GM18517 (cell line): ENCODE data around the gene ATOX1.

Experiments
- ATAC-seq: cut with Tn5 transposase; IDR thresholded peaks from one replicate; pipeline ENCODE4 v1.9.1; 2021; ENCODE audit warnings: mild to moderate bottlenecking, moderate library complexity; ENCODE audit not compliant: unreplicated experiment

ATOX1 gene

DNA sequence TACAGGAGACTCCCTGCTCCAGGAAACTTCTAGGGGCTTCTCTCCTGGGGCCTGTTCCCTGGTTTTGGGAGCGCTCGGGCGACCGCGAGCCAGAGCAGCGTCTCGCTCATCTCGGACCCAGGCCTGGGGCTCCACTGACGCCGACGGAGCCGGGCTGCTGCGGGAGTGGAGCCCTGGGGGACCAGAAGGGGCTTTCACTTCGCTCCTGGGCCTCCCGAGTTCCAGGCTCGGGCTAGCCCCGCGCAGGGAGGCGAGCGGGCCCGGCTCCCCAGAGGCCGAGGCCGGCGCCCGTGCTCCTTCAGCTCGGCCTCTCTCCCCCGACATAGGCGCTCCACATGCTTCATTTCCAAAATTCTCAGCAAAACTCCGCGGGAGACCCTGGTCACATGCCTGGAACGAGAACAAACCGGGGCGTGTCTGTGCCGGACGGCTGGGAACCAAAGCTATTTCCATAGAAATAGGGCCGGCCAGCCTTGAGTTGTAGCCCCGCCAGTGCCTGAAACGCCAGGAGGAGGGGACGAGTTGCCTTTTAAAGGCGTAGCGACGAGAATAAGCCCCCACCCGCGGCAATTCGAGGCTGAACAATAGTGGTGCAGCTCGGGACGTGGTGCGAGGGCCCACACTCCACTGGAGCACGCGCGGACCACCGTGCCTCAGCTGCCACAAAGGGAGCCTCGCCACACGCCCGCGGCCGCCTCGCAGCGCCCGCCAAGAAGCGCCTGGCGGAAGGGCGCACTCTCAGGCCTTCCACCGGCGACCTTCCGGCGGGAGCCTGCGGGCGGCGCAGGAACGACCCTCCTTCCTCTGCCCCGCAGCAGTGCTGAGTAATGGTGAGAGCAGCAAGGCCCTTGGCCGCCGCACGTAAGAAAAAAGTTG lies 12.2 kb upstream of the ATOX1 start:
- ATAC-seq = peak; percentile 29

DNA sequence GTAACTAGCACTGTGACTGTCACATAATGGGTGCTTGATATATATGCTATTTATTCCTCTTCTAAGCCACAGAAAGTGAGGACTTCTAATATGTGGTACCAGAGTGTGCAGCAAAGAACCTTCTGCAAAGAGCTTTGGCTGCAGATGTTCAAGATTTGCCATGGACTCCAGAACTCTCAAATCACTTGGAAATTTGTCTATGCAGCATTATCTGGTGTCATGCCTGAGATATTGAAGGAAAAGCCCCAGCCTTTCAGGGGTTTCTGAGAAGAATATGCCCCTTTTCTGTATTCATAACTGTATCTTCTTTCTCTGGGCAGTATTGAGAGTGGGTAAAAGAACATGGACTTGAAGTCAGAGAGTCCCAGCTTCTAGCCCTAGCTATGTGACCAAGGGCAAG lies 8.5 kb upstream of the ATOX1 start:
- ATAC-seq = no peak

DNA sequence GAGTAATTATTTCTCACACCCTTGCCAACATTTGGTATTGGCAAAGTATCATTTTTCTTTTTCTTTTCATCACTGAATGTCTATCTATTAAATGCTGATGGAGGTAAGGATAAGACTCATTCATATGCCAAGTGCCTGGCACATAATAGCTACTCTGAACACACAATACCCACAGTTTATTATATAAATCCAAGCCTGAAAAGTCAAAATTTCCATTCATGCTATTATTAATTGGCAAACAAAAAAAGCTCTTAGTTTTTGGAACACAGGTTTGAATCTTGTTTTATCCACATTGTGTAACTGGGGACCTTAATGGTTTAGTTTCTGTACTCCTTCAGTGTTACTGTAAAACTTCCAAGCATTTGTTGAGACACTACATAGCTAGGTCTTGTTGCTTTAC lies 6.4 kb upstream of the ATOX1 start:
- ATAC-seq = no peak

DNA sequence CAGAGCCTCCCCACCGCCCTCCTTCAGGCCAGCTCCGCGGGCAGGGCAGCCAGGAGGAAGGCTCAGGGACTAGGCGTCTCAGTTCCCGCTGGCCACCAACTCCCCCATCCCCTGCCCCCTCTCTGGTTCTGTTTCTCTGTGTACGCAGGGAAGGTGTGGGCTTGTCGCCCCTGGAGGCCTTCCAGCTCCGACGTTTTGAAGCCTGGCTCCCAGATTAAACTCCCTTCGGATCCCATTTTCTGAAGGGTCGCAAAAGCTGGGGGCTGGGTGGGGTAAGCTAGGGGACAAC lies 346 bp downstream of the ATOX1 start:
- peak; percentile 7 for ATAC-seq

DNA sequence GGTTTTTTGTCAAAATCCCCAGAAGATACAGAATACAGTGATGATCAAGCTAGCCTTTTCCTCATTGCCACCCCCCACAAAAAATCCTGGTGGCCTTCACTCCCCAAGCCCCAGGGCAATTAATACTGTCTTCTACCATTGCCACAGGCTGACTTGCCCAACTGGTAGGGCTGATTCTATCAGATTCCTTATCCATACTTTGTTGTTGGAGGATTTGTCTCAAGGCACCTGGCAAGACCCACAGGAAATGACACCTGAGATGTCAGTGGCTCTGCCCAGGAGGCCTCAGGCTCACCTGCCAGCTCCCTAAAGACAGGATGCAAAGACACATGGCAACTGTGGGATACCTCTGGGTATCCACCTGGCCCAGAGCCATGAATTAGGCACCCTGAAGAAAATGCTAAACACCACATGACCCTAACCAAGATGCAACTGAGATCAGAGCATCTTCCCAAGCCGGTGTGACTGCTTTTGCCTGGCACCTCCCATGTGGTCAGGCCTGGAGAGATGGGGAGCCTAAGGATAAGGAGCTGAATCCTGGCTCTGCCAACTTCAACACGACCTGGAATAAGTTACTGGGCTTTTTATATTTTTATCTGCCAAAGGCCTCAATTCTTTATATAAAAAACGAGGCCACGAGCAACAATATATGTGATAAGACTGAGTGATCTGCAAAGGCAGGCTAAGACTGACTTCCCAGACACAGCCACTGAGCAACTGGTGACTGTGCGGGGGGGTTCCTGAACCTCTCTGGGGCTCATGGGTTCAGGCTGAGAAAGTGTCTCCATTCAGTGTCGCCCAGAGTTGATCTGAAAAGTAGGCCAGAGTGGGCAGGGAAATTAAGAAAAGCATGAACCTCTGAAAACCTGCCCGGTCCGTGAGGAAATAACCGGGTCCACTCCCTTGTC lies 944 bp downstream of the ATOX1 start:
- ATAC-seq = peak; percentile 7

DNA sequence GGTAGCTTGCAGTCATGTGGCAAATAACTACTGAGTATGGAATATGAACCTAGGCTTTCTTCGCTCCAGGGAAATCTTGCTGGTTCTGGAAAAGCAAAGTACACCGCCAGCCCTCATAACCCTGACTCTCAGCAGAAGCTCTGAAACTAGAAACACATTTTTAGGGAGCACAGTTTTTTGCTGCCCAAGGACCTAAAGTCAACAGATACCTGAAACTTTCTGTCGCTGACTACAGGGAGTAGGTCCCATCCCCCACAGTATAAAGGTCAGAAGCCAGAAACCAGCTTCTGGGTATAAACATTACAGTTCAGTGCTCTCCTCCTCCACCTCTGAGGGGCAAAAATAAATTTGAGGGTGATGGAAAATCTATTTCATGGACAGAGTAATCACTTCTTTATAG lies 3.0 kb downstream of the ATOX1 start:
- ATAC-seq = no peak

DNA sequence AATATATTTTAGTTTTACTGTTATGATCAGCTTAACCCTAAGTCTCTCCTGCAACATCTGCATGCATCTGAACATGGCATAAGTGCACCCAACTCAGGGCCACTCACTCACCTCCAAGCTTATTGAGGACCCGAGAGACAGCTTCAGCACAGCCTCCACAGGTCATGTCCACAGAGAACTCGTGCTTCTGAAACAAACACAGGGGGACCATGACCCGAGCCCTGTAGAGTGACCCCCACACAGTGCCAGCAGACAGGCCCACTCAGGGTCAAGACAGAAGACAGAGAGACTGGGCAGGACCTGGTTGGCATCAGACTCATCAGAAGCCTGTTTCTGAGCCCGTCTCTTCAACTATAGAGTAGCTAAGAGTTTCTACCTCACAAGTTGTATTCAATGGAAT lies 6.8 kb downstream of the ATOX1 start:
- ATAC-seq = no peak

DNA sequence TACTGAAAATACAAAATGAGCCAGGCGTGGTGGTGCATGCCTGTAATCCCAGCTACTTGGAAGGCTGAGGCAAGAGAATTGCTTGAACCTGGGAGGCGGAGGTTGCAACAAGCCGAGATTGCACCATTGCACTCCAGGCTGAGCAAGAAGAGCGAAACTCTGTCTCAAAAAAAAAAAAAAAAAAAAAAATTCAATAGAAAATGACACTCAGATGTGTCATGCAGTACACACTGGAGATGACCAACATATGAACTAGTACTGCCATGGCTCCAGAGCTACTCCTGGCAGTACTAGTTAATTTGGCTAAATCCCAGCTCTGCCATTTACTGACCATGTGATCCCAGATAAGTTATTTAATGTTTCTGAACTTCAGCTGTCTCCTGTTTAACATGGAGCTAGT lies 7.3 kb downstream of the ATOX1 start:
- no peak for ATAC-seq

DNA sequence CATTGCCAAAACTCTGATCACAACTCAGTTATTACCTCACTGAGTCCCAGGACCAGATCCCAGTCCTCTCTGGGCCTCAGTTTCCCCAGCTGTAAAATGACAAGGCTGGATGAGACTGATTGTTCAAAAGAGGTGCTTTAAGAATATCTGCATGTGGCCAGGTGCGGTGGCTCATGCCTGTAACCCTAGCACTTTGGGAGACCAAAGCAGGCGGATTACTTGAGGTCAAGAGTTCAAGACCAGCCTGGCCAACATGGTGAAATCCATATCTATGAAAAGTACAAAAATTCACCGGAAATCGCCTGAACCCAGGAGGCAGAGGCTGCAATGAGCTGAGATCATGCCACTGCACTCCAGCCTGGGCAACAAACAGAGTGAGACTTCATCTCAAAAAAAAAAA lies 8.3 kb downstream of the ATOX1 start:
- ATAC-seq = no peak

DNA sequence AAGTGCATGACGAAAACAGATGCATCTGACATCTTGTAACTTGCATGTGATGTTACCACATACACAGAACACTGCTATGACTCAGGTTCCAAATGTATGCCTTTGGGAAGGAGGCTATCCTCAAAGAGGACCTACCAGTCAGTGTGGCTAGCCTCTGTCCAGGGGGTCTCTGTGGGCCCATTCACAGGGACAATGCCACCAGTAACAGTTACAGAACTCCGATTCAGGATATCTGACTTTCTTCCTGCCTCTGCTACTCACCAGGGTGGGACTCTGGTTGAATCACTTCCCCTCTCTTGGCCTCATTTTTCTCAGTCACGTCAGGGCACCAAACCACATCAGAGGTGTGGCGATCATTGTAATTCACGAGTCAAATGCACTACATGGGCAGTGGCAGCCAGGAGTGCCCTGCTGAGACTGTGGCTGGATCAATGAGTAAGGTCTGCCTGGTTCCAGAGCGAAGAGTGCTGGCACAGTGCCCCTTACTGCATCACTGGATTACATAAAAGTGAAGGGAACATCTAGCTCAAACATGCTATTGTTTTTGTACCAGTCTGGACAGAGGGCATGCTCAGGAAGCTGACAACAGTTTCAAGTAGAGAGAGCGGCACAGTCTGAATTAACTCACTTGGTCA lies 13.2 kb downstream of the ATOX1 start:
- peak; percentile 38 for ATAC-seq

DNA sequence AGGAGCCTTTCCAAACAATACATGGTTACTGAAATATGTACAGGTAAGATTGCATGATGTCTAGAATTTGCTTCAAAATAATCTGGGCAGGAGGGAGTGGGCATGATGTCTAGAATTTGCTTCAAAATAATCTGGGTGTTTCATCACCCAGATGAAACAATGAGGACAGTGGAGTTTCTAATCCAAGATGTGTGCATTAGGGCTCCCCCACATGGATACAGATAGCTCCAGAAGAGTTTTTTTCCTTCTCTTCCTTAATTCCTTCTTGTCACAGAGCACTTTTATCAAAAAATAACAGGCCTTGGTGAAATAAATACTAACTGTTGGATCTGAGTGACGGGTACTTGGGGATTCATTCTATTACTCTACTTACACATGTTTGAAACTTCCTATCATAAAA lies 14.9 kb downstream of the ATOX1 start:
- ATAC-seq = no peak

DNA sequence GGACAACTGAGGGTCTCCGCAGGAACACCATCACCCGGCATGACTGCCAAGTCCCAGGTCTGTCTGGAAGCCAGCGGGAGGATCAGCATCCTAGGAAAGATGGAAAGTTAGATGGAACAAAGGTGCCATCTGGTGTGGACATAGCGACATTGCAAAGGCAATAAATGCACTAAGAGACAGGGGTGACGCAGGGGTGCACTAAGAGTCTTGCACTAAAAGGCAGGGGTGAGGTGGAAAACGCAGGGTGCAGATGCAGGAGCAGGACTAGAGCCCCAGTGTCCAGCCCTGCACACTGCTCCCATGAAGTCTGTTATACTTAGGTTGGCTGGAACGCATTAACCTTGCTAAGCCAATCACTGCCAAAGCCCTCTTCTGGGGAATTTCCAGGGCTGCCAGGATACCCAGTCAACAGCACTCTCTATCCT lies 15.5 kb downstream of the ATOX1 start:
- ATAC-seq = no peak

DNA sequence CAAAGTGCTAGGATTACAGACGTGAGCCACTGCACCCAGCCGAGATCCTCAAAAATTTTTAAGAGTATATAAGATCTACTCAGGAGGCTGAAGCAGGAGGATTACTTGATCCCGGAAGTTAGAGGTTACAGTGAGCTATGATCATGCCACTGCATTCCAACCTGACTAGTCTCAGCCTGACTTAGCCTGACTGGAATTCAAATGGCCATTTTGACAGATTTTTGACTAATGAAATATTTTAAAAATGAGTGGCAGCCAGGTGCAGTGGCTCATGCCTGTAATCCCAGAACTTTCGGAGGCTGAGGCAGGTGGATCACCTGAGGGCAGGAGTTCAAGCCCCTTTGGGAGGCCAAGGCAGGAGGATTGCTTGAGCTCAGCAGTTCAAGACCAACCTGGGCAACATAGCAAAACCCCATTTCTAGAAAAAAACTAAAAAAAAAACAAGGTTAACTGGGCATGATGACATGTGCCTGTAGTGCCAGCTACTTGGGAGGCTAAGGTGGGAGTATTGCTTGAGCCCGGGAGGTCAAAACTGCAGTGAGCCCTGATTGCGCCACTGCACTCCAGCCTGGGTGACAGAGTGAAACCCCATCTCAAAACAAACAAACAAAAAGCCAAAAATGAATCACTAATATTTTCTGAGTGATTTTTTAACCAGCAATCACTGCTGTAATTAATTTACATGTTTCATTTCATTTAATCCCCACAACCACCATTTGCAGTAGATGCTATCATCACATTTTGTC lies 16.6 kb downstream of the ATOX1 start:
- no peak for ATAC-seq

DNA sequence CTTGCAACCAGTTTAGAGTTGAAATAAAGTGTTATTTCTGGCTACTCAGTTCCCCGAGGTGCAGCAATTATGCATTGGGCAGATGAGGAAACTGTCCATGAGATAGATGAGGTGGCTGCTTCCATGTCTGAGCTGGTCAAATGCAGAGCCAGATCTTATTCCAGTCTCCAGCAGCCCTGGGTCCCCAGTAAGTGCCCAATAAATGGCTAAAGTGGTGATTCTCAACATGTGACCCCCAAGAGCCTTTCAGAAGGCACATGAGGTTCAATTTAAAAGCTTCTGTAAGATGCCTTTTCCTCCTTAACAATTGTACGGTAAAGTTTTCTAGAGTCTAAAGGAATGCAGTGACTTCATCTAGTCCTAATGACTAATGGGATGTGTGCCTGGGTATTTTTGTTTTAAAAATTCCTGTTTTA lies 17.5 kb downstream of the ATOX1 start:
- peak; percentile 18 for ATAC-seq

DNA sequence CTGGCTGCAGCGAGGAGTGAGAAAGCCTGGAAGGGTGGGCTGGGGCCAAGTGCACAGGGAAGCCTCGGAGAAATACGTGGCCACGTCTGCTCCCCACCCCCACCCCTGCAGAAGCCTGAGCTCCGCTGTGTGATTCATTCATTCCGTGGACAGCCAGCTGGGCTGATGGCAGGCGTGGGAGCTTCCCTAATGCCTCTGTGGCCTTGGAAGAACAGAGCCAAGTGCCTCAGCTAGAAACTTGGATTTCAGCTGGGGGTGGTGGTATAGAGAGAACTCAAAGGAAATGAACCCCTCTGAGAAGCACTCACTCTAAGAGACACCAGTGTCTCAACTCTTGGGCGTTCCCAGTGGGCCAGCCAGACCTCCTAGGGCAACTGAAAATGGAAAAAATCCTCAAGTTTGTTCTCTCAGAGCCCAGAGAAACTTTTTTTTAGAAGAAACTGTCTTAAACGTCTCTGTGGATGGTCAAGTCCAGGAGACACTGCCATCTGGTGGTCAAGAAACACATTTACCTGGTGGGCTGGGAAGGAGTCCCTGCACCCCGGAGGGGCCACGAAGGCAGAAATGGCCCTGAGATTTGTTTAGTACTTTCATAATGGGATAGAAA lies 18.0 kb downstream of the ATOX1 start:
- ATAC-seq = peak; percentile 64

DNA sequence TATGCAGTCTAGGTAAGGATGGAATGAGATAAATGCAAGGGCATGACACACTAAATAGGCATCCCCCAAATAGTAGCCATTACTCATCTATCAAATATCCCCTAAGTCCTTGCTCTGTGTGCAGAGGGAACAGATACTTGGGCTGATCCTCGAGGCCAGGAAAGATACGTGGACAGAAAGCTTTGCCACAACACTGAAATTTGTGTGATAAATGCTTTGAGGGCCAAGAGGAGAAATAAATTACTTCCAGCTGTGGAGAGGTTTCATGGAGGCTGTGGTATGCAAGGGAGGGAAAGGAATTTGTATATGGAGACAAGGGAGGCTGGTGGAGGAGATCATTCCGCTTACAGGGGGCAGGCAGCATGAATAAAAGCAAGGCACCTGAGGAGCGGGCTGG lies 18.5 kb downstream of the ATOX1 start:
- no peak for ATAC-seq

DNA sequence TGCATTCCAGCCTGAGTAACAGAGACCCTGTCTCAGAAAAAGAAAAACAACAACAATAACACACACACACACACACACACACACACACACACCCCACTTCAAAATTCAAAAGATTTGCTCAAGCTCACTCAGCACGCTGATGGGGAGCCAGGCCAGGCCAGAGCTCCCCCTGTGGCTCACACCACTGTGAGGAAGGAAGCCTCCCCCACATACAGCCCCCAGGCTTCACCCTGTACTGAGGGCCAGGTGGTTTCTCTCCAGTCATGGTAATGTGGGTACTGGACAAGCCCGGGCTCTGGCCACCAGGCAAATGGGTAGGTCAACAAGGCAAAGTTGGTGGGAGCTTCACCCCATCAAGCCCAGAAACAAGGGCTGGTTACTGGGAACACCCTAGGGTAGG lies 19.0 kb downstream of the ATOX1 start:
- ATAC-seq = no peak

DNA sequence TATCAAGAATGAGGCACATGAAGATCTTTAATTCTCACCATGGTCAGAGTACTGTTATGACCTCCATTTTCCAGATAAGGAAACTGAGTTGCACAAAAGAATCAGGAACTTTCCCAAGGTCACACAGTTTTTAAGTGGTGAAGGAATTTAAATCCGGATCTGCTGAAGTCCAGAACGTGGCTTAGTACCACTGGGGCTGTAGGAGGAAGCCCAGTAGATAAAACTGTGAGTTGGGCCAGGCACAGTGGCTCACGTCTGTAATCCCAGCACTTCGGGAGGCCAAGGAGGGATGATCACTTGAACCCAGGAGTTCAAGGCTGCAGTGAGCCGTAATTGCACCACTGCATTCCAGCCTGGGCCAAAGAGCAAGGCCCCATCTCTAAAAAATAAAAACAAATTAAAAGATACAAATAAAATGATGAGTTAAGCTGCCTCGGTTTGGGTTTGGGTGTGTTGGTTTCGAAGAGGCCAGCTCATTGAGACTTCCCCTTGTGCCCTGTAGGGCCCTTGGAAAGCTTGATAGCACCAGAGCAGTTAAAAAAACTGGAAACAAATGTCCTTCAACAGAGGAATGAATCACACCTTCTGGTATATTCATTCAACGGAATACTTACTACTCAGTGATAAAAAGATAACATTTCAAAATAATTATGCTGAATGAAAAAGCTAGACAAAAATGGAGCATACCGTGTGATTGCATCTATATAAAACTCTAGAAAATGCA lies 20.1 kb downstream of the ATOX1 start:
- ATAC-seq = no peak

DNA sequence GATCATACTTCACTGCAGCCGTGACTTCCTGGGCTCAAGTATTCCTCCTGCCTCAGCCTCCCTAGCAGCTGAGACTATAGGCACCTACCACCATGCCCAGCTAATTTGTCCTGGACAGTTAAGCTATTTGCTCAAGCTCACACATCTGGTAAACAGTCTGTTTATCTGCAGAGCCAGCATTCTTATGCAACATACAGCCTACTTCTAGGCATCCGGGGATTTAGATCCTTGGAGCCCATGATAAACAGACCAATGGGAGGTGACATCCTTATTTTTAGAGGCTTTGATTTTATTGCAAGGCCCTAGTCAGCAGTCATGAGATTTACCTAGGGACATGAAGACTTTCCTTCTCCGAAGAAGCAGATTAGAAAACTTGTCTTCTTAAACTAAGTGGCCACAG lies 21.0 kb downstream of the ATOX1 start:
- no peak for ATAC-seq

DNA sequence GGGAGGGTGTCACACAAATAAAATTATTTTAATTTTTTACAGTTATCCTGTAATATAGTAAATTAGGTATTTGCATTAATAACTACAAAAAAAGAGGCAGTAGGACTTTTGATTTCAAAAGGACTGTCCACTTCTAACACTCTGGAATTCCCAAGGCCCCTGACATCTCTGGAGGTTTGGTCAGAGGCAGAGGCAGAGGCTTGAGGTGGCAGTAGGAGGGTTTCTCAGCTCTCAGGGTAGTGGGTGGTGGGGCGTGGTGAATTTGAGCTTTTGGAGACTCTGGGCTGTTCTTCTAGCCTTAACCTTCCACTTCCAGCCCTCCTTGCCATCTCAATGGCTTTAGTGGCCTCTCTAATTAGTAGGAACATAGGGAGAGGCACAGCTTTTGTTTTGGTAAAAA lies 22.8 kb downstream of the ATOX1 start:
- ATAC-seq = no peak
